Measurements from ENCODE around the gene SNRNP27. TPM values are rescaled to one million over a fixed set of nuclear protein-coding genes. Genes with fewer than 3 reads are reported as not detected.

SNRNP27 gene
- total RNA-seq, 5 donors from 2014 or later (not counting 1 experiment from before 2014, with no cell fraction given) = 38.3 to 51.1 (median 42.0) TPM

GRCh38 chr2:69848186-69848790 is 45.5 kb upstream of the SNRNP27 start:
- WGBS (ENCODE audit: insufficient coverage) = no CpG with 5 or more reads among the region's 7 CpGs
- no peak overlapping the region for H3K4me3 ChIP-seq (ENCODE audit: control insufficient read depth in 1 of 2, extremely low read depth in 1 of 2, low read length in 1 of 2)
- Mint-ChIP-seq H3K27ac (no peak overlapping the region), H3K27me3 (no peaks in the 10 kb centered on the region), H3K9me3 (no peaks in the 10 kb centered on the region), H3K4me1 (no peaks in the 10 kb centered on the region), H3K4me3 (no peak overlapping the region), H3K36me3 (peaks cover 38% of the 10 kb centered on the region)
- no peak for ATAC-seq (replicated peaks in 1 of 4)
- H3K36me3 ChIP-seq (ENCODE audit: control insufficient read depth in 2 of 2, extremely low read depth in 1 of 2, insufficient read depth in 1 of 2, low read length in 1 of 2) = peaks cover 2 to 64% of the 10 kb centered on the region in 2 donors
- no peaks in the 10 kb centered on the region for H3K4me1 ChIP-seq (ENCODE audit: control insufficient read depth in 1 of 2, extremely low read depth in 1 of 2, insufficient read depth in 2 of 2, low read length in 2 of 2)
- ChIA-PET POLR2A (no interaction called here), CTCF (interaction anchor here in 1 of 2 donors (1.1 kb wide), 1 partner anchor 11 kb away, joined by 3 read pairs; no protein-coding TSS in a partner anchor)
- no peak overlapping the region for H3K27ac ChIP-seq (ENCODE audit: low read length)
- H3K27me3 ChIP-seq (replicated peaks in 1 of 2; ENCODE audit: control insufficient read depth in 2 of 2, extremely low read depth in 1 of 2, insufficient read depth in 2 of 2, low read length in 1 of 2) = no peaks in the 10 kb centered on the region
- DNase-seq = no peak
- no peaks in the 10 kb centered on the region for H3K9me3 ChIP-seq

GRCh38 chr2:69858261-69858660 is 35.5 kb upstream of the SNRNP27 start:
- H3K27ac ChIP-seq (ENCODE audit: low read length) = no peak overlapping the region
- ChIA-PET CTCF (no interaction called here), POLR2A (no interaction called here)
- Mint-ChIP-seq H3K4me1 (no peaks in the 10 kb centered on the region), H3K27me3 (no peaks in the 10 kb centered on the region), H3K9me3 (no peaks in the 10 kb centered on the region), H3K36me3 (peaks cover 18% of the 10 kb centered on the region), H3K27ac (no peak overlapping the region), H3K4me3 (no peak overlapping the region)
- no peak for ATAC-seq (replicated peaks in 1 of 4)
- H3K36me3 ChIP-seq (ENCODE audit: control insufficient read depth in 2 of 2, extremely low read depth in 1 of 2, insufficient read depth in 1 of 2, low read length in 1 of 2) = peaks cover 0 to 25% of the 10 kb centered on the region in 2 donors
- no CpG with 5 or more reads among the region's 2 CpGs for WGBS (ENCODE audit: insufficient coverage)
- no peak for DNase-seq
- H3K27me3 ChIP-seq (replicated peaks in 1 of 2; ENCODE audit: control insufficient read depth in 2 of 2, extremely low read depth in 1 of 2, insufficient read depth in 2 of 2, low read length in 1 of 2) = no peaks in the 10 kb centered on the region
- no peaks in the 10 kb centered on the region for H3K9me3 ChIP-seq
- no peaks in the 10 kb centered on the region for H3K4me1 ChIP-seq (ENCODE audit: control insufficient read depth in 1 of 2, extremely low read depth in 1 of 2, insufficient read depth in 2 of 2, low read length in 2 of 2)
- H3K4me3 ChIP-seq (ENCODE audit: control insufficient read depth in 1 of 2, extremely low read depth in 1 of 2, low read length in 1 of 2) = no peak overlapping the region

DNA sequence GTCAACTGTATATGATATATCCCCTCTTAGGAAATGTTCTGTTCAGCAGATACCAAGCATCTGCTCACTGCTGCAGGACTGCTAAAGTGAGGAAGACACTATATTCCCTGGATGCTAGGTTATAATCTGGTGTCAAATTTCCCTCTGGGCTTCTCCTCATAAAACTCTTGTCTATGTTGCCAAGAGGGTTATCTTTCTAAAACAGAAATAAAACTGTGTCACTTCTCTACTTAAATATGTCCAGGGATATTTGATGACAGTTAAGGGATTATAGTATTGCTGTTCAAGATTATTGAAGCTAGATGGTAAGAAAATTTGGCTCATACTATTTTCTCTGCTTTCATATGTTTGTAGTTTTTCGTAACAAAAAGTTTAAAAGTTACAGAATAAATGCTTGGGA is 30.5 kb upstream of the SNRNP27 start:
- Histone ChIP-seq H3K27me3 (replicated peaks in 1 of 2; ENCODE audit: control insufficient read depth in 2 of 2, extremely low read depth in 1 of 2, insufficient read depth in 2 of 2, low read length in 1 of 2) (no peaks in the 10 kb centered on the region), H3K27ac (ENCODE audit: low read length) (no peak overlapping the region), H3K36me3 (ENCODE audit: control insufficient read depth in 2 of 2, extremely low read depth in 1 of 2, insufficient read depth in 1 of 2, low read length in 1 of 2) (peaks cover 2 to 39% of the 10 kb centered on the region in 2 donors), H3K4me1 (ENCODE audit: control insufficient read depth in 1 of 2, extremely low read depth in 1 of 2, insufficient read depth in 2 of 2, low read length in 2 of 2) (no peaks in the 10 kb centered on the region), H3K9me3 (no peaks in the 10 kb centered on the region), H3K4me3 (ENCODE audit: control insufficient read depth in 1 of 2, extremely low read depth in 1 of 2, low read length in 1 of 2) (no peak overlapping the region)
- POLR2A ChIA-PET = interaction anchor here (0.5 to 0.6 kb wide), 2 partner anchors 11 to 292 kb away, joined by 5 to 6 read pairs; no protein-coding TSS in a partner anchor
- ATAC-seq (replicated peaks in 1 of 4) (no peak), DNase-seq (no peak)
- no peaks in the 10 kb centered on the region for H3K9me3 Mint-ChIP-seq
- no CpG with 5 or more reads among the region's 1 CpG for WGBS (ENCODE audit: insufficient coverage)
- H3K27ac Mint-ChIP-seq = no peak overlapping the region
- CTCF ChIA-PET = interaction anchor here in 1 of 2 donors (0.7 kb wide), 1 partner anchor 186 kb away, joined by 3 read pairs; no protein-coding TSS in a partner anchor
- no peak overlapping the region for H3K4me3 Mint-ChIP-seq
- H3K27me3 Mint-ChIP-seq = no peaks in the 10 kb centered on the region
- no peaks in the 10 kb centered on the region for H3K4me1 Mint-ChIP-seq
- H3K36me3 Mint-ChIP-seq = peaks cover 31% of the 10 kb centered on the region

DNA sequence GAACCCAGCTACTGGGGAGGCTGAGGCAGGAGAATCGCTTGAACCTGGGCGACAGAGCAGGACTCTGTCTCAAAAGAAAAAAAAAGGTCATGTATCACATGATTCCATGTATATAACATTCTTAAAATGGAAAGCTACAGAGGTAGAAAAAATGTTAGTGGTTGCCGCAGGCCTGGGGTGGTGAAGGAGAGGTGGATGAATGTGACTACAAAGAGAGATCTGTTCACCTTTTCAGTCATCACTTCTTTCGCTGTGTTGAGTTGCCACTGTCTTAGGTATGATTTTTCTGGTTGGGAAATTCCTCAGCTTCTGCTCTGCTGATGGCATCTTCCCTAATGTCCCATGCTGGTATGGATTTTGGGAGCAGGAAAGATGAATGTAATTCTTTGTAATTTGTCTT is 5.3 kb upstream of the SNRNP27 start:
- CTCF ChIA-PET = interaction anchor here in 1 of 2 donors (0.7 kb wide), 1 partner anchor 22 kb away, joined by 3 read pairs; no protein-coding TSS in a partner anchor
- H3K36me3 ChIP-seq (ENCODE audit: control insufficient read depth in 2 of 2, extremely low read depth in 1 of 2, insufficient read depth in 1 of 2, low read length in 1 of 2) = no peaks in the 10 kb centered on the region
- POLR2A ChIA-PET = interaction anchor here in 1 of 2 donors (0.6 to 0.7 kb wide), 2 partner anchors 244 to 1644 kb away, joined by 3 to 5 read pairs; no protein-coding TSS in a partner anchor
- peaks cover 2% of the 10 kb centered on the region in 2 experiments for H3K4me1 ChIP-seq (ENCODE audit: control insufficient read depth in 1 of 2, extremely low read depth in 1 of 2, insufficient read depth in 2 of 2, low read length in 2 of 2)
- no peak overlapping the region for H3K4me3 ChIP-seq (ENCODE audit: control insufficient read depth in 1 of 2, extremely low read depth in 1 of 2, low read length in 1 of 2)
- no peak overlapping the region for H3K27ac ChIP-seq (ENCODE audit: low read length)
- no peak for DNase-seq
- WGBS (ENCODE audit: insufficient coverage) = no CpG with 5 or more reads among the region's 4 CpGs
- no peak for ATAC-seq (replicated peaks in 1 of 4)
- Mint-ChIP-seq H3K27me3 (no peaks in the 10 kb centered on the region), H3K27ac (no peak overlapping the region), H3K4me3 (no peak overlapping the region), H3K36me3 (no peaks in the 10 kb centered on the region), H3K9me3 (peaks cover 0 to 5% (median 3%) of the 10 kb centered on the region in 3 donors), H3K4me1 (peaks cover 5 to 8% (median 7%) of the 10 kb centered on the region in 3 donors)
- no peaks in the 10 kb centered on the region for H3K9me3 ChIP-seq
- H3K27me3 ChIP-seq (replicated peaks in 1 of 2; ENCODE audit: control insufficient read depth in 2 of 2, extremely low read depth in 1 of 2, insufficient read depth in 2 of 2, low read length in 1 of 2) = no peaks in the 10 kb centered on the region

DNA sequence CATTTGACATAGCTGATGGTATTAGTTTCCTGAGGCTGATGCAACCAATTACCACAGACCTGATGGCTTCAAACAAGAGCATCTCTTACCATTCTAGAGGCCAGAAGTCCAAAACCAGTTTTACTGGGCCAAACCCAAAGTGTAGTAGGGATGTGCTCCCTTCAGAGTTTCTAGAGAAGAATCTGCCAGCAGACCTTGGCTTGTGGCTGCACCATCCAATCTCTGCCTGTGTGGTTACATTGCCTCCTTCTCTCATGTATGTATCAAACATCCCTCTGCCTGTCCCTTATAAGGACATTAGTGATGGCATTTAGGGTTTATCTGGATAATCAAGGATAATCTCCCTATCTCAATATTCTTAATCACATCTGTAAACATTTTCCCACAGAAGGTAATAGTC is 4.5 kb upstream of the SNRNP27 start:
- Histone ChIP-seq H3K4me3 (ENCODE audit: control insufficient read depth in 1 of 2, extremely low read depth in 1 of 2, low read length in 1 of 2) (no peak overlapping the region), H3K36me3 (ENCODE audit: control insufficient read depth in 2 of 2, extremely low read depth in 1 of 2, insufficient read depth in 1 of 2, low read length in 1 of 2) (no peaks in the 10 kb centered on the region), H3K27me3 (replicated peaks in 1 of 2; ENCODE audit: control insufficient read depth in 2 of 2, extremely low read depth in 1 of 2, insufficient read depth in 2 of 2, low read length in 1 of 2) (no peaks in the 10 kb centered on the region), H3K27ac (ENCODE audit: low read length) (no peak overlapping the region), H3K9me3 (no peaks in the 10 kb centered on the region), H3K4me1 (ENCODE audit: control insufficient read depth in 1 of 2, extremely low read depth in 1 of 2, insufficient read depth in 2 of 2, low read length in 2 of 2) (peaks cover 3% of the 10 kb centered on the region in 2 experiments)
- H3K4me1 Mint-ChIP-seq = peaks cover 12 to 17% (median 13%) of the 10 kb centered on the region in 3 donors
- H3K27me3 Mint-ChIP-seq = no peaks in the 10 kb centered on the region
- no peak overlapping the region for H3K4me3 Mint-ChIP-seq
- DNase-seq (no peak), ATAC-seq (replicated peaks in 1 of 4) (no peak)
- H3K9me3 Mint-ChIP-seq = peaks cover 0 to 5% (median 3%) of the 10 kb centered on the region in 3 donors
- ChIA-PET POLR2A (no interaction called here), CTCF (no interaction called here)
- no peak overlapping the region for H3K27ac Mint-ChIP-seq
- no peaks in the 10 kb centered on the region for H3K36me3 Mint-ChIP-seq

DNA sequence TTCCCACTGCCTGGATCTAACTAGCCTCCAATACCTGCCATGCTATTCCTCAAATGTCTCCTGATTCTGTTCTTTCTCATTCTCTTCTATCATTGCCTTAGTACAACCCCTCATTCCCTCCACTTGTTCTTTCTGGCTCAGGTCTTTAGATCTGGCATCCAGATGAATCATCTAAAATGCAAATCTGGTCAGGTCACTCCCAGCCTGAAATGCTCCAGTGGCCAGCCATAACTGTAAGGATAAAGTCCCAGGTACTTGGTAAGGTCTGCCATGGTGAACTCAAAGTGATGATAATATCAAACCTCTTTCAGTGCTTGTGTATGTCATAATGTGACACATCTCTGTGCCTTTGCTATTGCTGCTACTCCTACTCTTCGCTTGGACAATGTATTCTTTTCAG is 2.9 kb upstream of the SNRNP27 start:
- H3K4me3 Mint-ChIP-seq = no peak overlapping the region
- peaks cover 0 to 5% (median 3%) of the 10 kb centered on the region in 3 donors for H3K9me3 Mint-ChIP-seq
- WGBS (ENCODE audit: insufficient coverage) = no CpG with 5 or more reads among the region's 1 CpG
- Histone ChIP-seq H3K27ac (ENCODE audit: low read length) (no peak overlapping the region), H3K36me3 (ENCODE audit: control insufficient read depth in 2 of 2, extremely low read depth in 1 of 2, insufficient read depth in 1 of 2, low read length in 1 of 2) (peaks cover 0 to 5% of the 10 kb centered on the region in 2 donors), H3K9me3 (no peaks in the 10 kb centered on the region), H3K4me1 (ENCODE audit: control insufficient read depth in 1 of 2, extremely low read depth in 1 of 2, insufficient read depth in 2 of 2, low read length in 2 of 2) (peaks cover 13 to 18% of the 10 kb centered on the region in 2 experiments), H3K4me3 (ENCODE audit: control insufficient read depth in 1 of 2, extremely low read depth in 1 of 2, low read length in 1 of 2) (no peak overlapping the region), H3K27me3 (replicated peaks in 1 of 2; ENCODE audit: control insufficient read depth in 2 of 2, extremely low read depth in 1 of 2, insufficient read depth in 2 of 2, low read length in 1 of 2) (no peaks in the 10 kb centered on the region)
- no peak for ATAC-seq (replicated peaks in 1 of 4)
- H3K4me1 Mint-ChIP-seq = peaks cover 25 to 27% (median 27%) of the 10 kb centered on the region in 3 donors
- no peaks in the 10 kb centered on the region for H3K27me3 Mint-ChIP-seq
- no peak for DNase-seq
- H3K36me3 Mint-ChIP-seq = no peaks in the 10 kb centered on the region
- CTCF ChIA-PET = no interaction called here
- POLR2A ChIA-PET = interaction anchor here (0.6 to 0.7 kb wide), 4 partner anchors 28 to 196 kb away, joined by 3 read pairs; no protein-coding TSS in a partner anchor
- no peak overlapping the region for H3K27ac Mint-ChIP-seq

All from T-cell (primary cell).